ENCODE results near the gene FAM135A.

The FAM135A gene

DNA sequence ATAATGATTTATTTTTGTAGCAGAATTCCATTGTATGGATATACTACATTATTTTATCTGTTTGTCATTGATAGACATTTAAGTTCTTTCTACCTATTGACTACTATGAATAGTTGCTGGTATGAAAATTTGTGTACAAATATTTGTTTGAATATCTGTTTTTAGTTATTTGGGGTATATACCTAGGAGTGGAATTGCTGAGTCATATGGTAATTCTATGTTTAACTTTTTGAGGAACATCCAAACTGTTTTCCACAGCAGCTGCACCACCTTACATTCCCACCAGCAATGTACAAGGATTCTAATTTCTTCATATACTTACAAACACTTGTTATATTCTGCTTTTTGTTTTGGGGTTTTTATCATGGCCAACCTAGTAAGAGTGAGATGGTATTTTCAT, 97.3 kb downstream of the FAM135A start:
- Histone ChIP-seq H3K27ac (ENCODE audit: low read depth, low read length) (no peak overlapping the region), H3K9me3 (ENCODE audit: insufficient read depth, low read depth, low read length) (no peaks in the 10 kb centered on the region), H3K36me3 (ENCODE audit: insufficient read depth, low read length) (peaks cover 15% of the 10 kb centered on the region; the same call in 1 of the 2 replicates), H3K4me1 (ENCODE audit: insufficient read depth, low read length) (no peaks in the 10 kb centered on the region), H3K9ac (ENCODE audit: low read depth, low read length) (no peak overlapping the region), H3K4me3 (ENCODE audit: low read length) (no peak overlapping the region), H3K27me3 (ENCODE audit: insufficient read depth, low read length) (no peaks in the 10 kb centered on the region)

DNA sequence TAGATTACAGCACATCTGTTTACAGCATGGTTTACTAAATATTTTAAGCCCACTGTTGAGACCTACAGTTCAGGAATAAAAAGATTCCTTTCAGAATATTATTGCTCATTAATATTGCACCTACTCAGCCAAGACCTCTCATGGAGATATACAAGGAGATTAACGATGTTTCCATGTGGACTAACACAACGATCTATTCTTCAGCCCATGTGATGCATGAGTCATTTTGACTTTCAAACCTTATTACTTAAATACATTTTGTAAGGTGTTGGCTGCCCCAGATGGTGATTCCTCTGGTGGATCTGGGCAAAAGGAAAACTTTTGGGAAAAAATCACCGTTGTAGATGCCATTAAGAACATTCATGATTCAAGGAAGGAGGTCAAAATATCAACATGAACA, 105.4 kb downstream of the FAM135A start:
- 98% methylated on average over 3 of the region's 3 CpGs for WGBS
- no peaks in the 10 kb centered on the region for H3K27me3 ChIP-seq (ENCODE audit: insufficient read depth, low read length)

DNA sequence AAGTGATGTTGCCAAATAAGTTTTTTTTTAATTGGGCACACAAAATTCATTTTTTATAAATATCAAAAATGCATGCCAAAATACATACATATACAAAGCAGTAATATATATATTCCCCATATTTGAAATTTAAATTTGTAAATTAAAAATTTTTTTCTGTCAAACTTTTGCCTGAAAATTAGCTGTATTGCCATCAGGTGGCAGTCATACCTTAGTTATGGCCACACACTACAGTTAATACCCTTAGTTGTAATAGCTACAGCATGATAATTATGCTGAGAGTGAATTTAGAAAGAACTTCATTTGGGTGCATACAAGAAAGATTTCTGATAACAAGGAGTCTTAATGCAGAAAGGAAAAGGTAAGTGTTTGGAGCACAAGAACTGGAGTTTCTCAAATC, 107.3 kb downstream of the FAM135A start:
- peaks cover 35% of the 10 kb centered on the region for H3K36me3 ChIP-seq (ENCODE audit: insufficient read depth, low read length)
- no peaks in the 10 kb centered on the region for H3K4me1 ChIP-seq (ENCODE audit: insufficient read depth, low read length)
- H3K9me3 ChIP-seq (ENCODE audit: insufficient read depth, low read depth, low read length): no peaks in the 10 kb centered on the region
- no peak overlapping the region for H3K27ac ChIP-seq (ENCODE audit: low read depth, low read length)
- no peak overlapping the region for H3K4me3 ChIP-seq (ENCODE audit: low read length)
- no peak overlapping the region for H3K9ac ChIP-seq (ENCODE audit: low read depth, low read length)
- no peaks in the 10 kb centered on the region for H3K27me3 ChIP-seq (ENCODE audit: insufficient read depth, low read length)

More for the DNA sequence above, 105.4 kb downstream of the FAM135A start:
- Histone ChIP-seq H3K36me3 (ENCODE audit: insufficient read depth, low read length) (peaks cover 26% of the 10 kb centered on the region), H3K4me3 (ENCODE audit: low read length) (no peak overlapping the region), H3K27ac (ENCODE audit: low read depth, low read length) (no peak overlapping the region), H3K9me3 (ENCODE audit: insufficient read depth, low read depth, low read length) (no peaks in the 10 kb centered on the region), H3K4me1 (ENCODE audit: insufficient read depth, low read length) (no peaks in the 10 kb centered on the region), H3K9ac (ENCODE audit: low read depth, low read length) (no peak overlapping the region)

DNA sequence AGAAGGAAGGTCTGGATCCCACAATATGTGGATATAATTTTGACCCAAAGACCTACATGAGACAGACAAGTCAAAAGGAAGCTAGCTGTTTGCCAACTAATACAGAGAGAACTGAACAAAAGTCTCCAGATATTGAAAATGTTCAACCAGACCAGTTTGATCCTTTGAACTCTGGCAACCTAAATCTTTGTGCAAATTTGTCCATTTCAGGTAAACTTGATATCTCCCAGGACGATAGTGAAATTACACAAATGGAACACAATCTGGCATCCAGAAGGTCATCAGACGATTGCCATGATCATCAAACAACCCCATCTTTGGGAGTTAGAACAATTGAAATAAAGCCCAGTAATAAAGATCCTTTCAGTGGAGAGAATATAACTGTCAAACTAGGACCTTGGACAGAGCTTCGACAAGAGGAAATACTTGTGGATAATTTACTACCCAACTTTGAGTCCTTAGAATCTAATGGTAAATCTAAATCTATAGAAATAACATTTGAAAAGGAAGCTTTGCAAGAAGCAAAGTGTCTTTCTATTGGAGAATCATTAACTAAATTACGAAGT, 111.5 kb downstream of the FAM135A start:
- H3K4me3 ChIP-seq (ENCODE audit: low read length): no peak overlapping the region
- H3K36me3 ChIP-seq (ENCODE audit: insufficient read depth, low read length): peaks cover 62% of the 10 kb centered on the region
- H3K4me1 ChIP-seq (ENCODE audit: insufficient read depth, low read length): no peaks in the 10 kb centered on the region
- H3K27ac ChIP-seq (ENCODE audit: low read depth, low read length): no peak overlapping the region
- H3K9ac ChIP-seq (ENCODE audit: low read depth, low read length): no peak overlapping the region
- H3K9me3 ChIP-seq (ENCODE audit: insufficient read depth, low read depth, low read length): no peaks in the 10 kb centered on the region
- WGBS: 90% methylated on average over 2 of the region's 4 CpGs
- no peaks in the 10 kb centered on the region for H3K27me3 ChIP-seq (ENCODE audit: insufficient read depth, low read length)

DNA sequence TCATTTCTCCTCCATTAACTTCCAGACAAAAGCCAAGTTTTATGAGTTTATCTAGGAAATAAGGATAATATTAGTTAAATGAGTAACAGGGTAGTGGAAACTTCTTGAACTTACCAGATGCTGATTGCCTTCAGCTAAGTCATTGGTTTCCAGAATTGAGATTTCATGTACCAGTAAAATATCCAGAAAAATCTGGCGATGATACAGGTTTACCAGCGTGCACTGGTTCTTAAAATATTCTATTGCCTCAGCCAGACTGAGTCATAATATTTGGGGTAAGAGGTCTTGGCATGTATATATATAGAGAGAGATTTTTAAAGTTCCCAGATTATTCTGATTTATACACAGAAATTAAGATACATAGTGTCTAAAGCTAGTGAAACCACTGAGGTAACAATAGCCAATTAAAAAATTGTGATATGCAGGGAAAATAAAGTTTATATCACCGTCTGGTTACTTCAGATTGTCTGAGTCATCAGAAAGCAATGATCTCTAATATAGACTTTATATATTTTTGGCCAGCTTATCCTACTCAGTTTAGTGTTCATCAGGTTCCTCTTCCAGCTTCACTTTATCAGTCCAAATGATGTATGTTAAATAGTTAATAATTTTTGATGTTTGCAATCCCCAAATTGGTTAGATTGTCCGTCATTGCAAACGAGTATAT, 113.9 kb downstream of the FAM135A start:
- Histone ChIP-seq H3K4me1 (ENCODE audit: insufficient read depth, low read length) (no peaks in the 10 kb centered on the region), H3K4me3 (ENCODE audit: low read length) (no peak overlapping the region), H3K9me3 (ENCODE audit: insufficient read depth, low read depth, low read length) (no peaks in the 10 kb centered on the region), H3K9ac (ENCODE audit: low read depth, low read length) (no peak overlapping the region), H3K36me3 (ENCODE audit: insufficient read depth, low read length) (peaks cover 65% of the 10 kb centered on the region), H3K27ac (ENCODE audit: low read depth, low read length) (no peak overlapping the region), H3K27me3 (ENCODE audit: insufficient read depth, low read length) (no peaks in the 10 kb centered on the region)
- over 99% methylated on average over 5 of the region's 5 CpGs for WGBS

DNA sequence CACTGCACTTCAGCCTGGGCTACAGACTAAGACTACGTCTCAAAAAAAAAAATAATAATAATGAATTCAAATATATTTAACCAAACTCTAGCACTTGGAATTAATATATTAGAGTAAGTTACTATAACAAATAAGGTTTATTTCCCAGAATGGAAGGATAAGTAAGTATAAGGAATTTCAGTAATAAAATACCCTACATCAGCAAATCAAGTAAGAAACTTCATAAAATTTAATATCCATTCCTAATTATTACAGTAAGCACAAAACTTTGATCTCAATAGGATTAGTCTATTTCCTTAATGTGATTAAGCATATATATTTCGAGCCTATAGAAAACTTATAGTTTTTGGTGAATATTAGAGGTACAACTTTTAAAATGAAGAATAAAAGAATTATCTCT, 116.7 kb downstream of the FAM135A start:
- Histone ChIP-seq H3K4me3 (ENCODE audit: low read length) (no peak overlapping the region), H3K27ac (ENCODE audit: low read depth, low read length) (no peak overlapping the region), H3K9me3 (ENCODE audit: insufficient read depth, low read depth, low read length) (no peaks in the 10 kb centered on the region), H3K36me3 (ENCODE audit: insufficient read depth, low read length) (peaks cover 53% of the 10 kb centered on the region), H3K9ac (ENCODE audit: low read depth, low read length) (no peak overlapping the region), H3K27me3 (ENCODE audit: insufficient read depth, low read length) (no peaks in the 10 kb centered on the region), H3K4me1 (ENCODE audit: insufficient read depth, low read length) (no peaks in the 10 kb centered on the region)
- WGBS: no CpG with 5 or more reads among the region's 2 CpGs

DNA sequence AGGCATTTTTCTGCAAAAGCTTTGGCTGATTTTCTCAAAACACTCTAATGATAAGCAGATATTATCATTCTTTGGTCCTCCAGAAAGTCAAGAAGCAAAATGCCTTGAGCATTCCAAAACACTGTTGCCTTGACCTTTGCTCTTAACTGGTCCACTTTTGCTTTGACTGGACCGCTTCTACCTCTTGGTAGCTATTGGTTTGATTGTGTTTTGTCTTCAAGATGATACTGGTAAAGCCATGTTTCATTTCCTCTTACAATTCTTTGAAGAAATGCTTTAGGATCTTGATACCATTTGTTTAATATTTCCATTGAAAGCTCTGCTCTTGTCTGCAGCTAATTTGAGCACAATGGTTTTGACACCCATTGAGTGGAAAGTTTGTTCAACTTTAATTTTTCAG, 117.8 kb downstream of the FAM135A start:
- WGBS: 92% methylated on average over 1 of the region's 1 CpG
- H3K4me1 ChIP-seq (ENCODE audit: insufficient read depth, low read length): no peaks in the 10 kb centered on the region
- peaks cover 53% of the 10 kb centered on the region for H3K36me3 ChIP-seq (ENCODE audit: insufficient read depth, low read length)
- no peaks in the 10 kb centered on the region for H3K9me3 ChIP-seq (ENCODE audit: insufficient read depth, low read depth, low read length)
- H3K27me3 ChIP-seq (ENCODE audit: insufficient read depth, low read length): no peaks in the 10 kb centered on the region
- no peak overlapping the region for H3K4me3 ChIP-seq (ENCODE audit: low read length)
- no peak overlapping the region for H3K27ac ChIP-seq (ENCODE audit: low read depth, low read length)
- H3K9ac ChIP-seq (ENCODE audit: low read depth, low read length): no peak overlapping the region

DNA sequence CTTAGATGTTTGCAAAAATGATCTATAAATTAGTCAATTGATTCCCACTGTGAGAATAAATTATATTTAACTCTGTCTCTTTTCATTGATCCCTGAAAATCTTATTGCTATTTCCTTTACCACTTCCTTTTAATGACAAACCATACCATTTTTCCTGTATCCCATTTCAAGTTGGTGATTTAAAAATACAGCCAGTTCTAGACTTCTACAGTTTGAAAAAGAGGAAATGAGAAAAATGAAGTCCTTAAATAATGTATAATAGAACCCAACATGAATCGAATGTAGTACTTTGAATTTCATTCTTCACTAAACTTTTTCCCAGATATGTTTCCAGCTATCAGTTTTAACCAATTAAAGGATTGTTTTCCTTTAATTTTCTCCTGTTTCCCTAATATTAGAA, 124.0 kb downstream of the FAM135A start:
- 100% methylated on average over 1 of the region's 1 CpG for WGBS
- H3K27ac ChIP-seq (ENCODE audit: low read depth, low read length): no peak overlapping the region
- no peaks in the 10 kb centered on the region for H3K4me1 ChIP-seq (ENCODE audit: insufficient read depth, low read length)
- no peak overlapping the region for H3K9ac ChIP-seq (ENCODE audit: low read depth, low read length)
- H3K27me3 ChIP-seq (ENCODE audit: insufficient read depth, low read length): no peaks in the 10 kb centered on the region
- H3K36me3 ChIP-seq (ENCODE audit: insufficient read depth, low read length): peaks cover 56% of the 10 kb centered on the region
- H3K9me3 ChIP-seq (ENCODE audit: insufficient read depth, low read depth, low read length): no peaks in the 10 kb centered on the region
- no peak overlapping the region for H3K4me3 ChIP-seq (ENCODE audit: low read length)

DNA sequence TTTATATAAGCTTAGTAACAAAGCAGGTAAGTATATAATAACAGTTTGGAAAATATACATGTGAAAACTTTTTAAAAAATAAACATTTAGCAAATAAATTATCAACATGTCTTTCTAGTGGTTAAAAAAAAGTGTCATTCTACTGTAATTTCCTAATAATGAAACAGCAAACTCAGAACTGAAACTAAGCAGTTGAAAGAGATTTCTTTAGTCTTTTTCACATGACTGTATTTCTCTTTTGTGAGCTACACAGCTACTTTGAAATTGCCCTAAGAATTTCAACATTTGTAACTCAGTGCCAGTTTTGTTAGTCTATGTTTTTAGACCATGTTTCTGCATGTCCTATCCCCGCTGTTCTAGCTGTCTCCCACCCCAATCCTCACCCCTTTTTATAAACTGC, 125.1 kb downstream of the FAM135A start:
- no peaks in the 10 kb centered on the region for H3K4me1 ChIP-seq (ENCODE audit: insufficient read depth, low read length)
- H3K27ac ChIP-seq (ENCODE audit: low read depth, low read length): no peak overlapping the region
- no peak overlapping the region for H3K4me3 ChIP-seq (ENCODE audit: low read length)
- H3K27me3 ChIP-seq (ENCODE audit: insufficient read depth, low read length): no peaks in the 10 kb centered on the region
- H3K9me3 ChIP-seq (ENCODE audit: insufficient read depth, low read depth, low read length): no peaks in the 10 kb centered on the region
- peaks cover 53% of the 10 kb centered on the region for H3K36me3 ChIP-seq (ENCODE audit: insufficient read depth, low read length)
- H3K9ac ChIP-seq (ENCODE audit: low read depth, low read length): no peak overlapping the region
- WGBS: 100% methylated on average over 1 of the region's 1 CpG

DNA sequence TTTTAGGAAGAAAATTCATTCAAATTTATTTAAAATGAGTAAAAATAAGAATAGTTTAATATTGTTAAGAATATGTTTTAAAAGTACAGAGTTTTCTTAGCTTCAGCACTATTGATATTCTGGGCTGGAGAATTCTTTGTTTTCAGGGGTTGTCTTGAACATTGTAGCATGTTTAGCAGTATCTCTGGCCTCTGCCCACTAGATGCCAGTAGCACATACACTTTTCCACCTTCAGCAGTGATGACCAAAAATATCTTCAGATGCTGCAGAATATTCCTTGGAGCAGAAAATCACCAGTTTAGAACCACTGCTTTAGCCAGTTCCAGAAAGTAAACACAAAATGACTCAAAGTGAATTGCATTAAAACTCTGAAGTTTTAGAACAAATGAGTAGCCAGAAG, 134.0 kb downstream of the FAM135A start:
- Histone ChIP-seq H3K4me3 (ENCODE audit: low read length) (no peak overlapping the region), H3K27ac (ENCODE audit: low read depth, low read length) (no peak overlapping the region)

DNA sequence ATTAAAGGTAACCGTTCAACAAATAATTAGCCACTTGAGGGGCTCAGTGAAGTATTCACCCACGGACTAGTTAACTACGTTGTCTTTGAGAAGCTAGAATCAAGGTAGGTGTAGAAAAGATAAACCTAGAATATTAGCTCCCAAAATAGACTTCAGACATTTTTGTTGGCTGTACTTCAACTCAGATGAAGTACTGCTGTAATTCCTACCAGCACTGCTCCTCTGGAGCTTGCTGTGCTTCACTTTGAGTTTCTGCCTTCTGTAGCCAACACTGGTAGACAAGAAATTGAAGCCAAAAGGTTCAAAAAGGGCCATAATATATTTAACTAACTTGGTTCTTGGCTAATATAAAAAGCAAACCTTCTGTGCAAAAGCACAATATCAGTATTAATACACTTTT, 134.6 kb downstream of the FAM135A start:
- no peaks in the 10 kb centered on the region for H3K9me3 ChIP-seq (ENCODE audit: insufficient read depth, low read depth, low read length)
- H3K27ac ChIP-seq (ENCODE audit: low read depth, low read length): peak overlapping the region; percentile 15; the same call in 1 of the 2 replicates
- 0 out of 2 replicates have a peak, but pooled peaks cover 5% of the 10 kb centered on the region for H3K36me3 ChIP-seq (ENCODE audit: insufficient read depth, low read length)
- no peaks in the 10 kb centered on the region for H3K27me3 ChIP-seq (ENCODE audit: insufficient read depth, low read length)
- no peak overlapping the region for H3K4me3 ChIP-seq (ENCODE audit: low read length)
- peaks cover 25% of the 10 kb centered on the region for H3K4me1 ChIP-seq (ENCODE audit: insufficient read depth, low read length)
- H3K9ac ChIP-seq (ENCODE audit: low read depth, low read length): no peak overlapping the region
- 86% methylated on average over 3 of the region's 3 CpGs for WGBS

More for the DNA sequence above, 134.0 kb downstream of the FAM135A start:
- Histone ChIP-seq H3K36me3 (ENCODE audit: insufficient read depth, low read length) (0 out of 2 replicates have a peak, but pooled peaks cover 5% of the 10 kb centered on the region), H3K4me1 (ENCODE audit: insufficient read depth, low read length) (peaks cover 25% of the 10 kb centered on the region), H3K9ac (ENCODE audit: low read depth, low read length) (no peak overlapping the region), H3K9me3 (ENCODE audit: insufficient read depth, low read depth, low read length) (no peaks in the 10 kb centered on the region), H3K27me3 (ENCODE audit: insufficient read depth, low read length) (no peaks in the 10 kb centered on the region)

DNA sequence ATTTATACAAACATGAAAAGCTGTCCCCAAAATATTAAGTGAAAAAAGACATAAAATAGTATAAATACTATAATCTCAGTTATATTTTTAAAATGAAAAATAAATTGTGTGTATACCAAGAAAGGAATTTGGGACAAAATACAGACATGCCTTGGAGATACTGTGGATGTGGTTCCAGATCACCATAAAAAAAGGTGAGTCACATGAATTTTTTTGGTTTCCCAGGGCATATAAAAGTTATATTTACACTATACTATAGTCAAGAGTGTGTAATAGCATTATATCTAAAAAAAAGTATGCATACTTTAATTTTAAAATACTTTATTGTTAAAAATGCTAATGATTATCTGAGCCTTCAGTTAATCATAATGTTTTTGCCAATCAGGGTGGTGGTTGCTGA, 136.0 kb downstream of the FAM135A start:
- Histone ChIP-seq H3K9me3 (ENCODE audit: insufficient read depth, low read depth, low read length) (no peaks in the 10 kb centered on the region), H3K36me3 (ENCODE audit: insufficient read depth, low read length) (no peaks in the 10 kb centered on the region), H3K4me3 (ENCODE audit: low read length) (no peak overlapping the region), H3K9ac (ENCODE audit: low read depth, low read length) (no peak overlapping the region), H3K4me1 (ENCODE audit: insufficient read depth, low read length) (peaks cover 25% of the 10 kb centered on the region), H3K27ac (ENCODE audit: low read depth, low read length) (no peak overlapping the region), H3K27me3 (ENCODE audit: insufficient read depth, low read length) (no peaks in the 10 kb centered on the region)
